HepG2 (cell line): ENCODE data around the gene PAK2. TPM values are rescaled to one million over a fixed set of nuclear protein-coding genes. Genes with fewer than 3 reads are reported as not detected.

ENCODE experiments used
- ATF1 ChIP-seq: IDR thresholded peaks from 2 replicates; pipeline ENCODE4 v1.6.1; 2016; ENCODE audit warnings: mild to moderate bottlenecking, control low read depth
- CBX1 ChIP-seq: IDR thresholded peaks from one replicate; pipeline ENCODE4 v1.6.1; 2016; ENCODE audit warnings: antibody characterized with exemption, low read depth
- FOSL1 ChIP-seq: sonication (generic); formaldehyde crosslinking; IDR thresholded peaks from 2 replicates; pipeline ENCODE4 v1.9.0; 2021; ENCODE audit warnings: missing genetic modification reagents, borderline replicate concordance
- FOXC1 ChIP-seq: sonication (generic); formaldehyde crosslinking; IDR thresholded peaks from 2 replicates; pipeline ENCODE4 v1.8.0; 2022; ENCODE audit warnings: mild to moderate bottlenecking, missing genetic modification reagents, borderline replicate concordance
- KLF9 ChIP-seq: IDR thresholded peaks from 2 replicates; pipeline ENCODE4 v1.6.1; 2016; ENCODE audit warnings: low read depth
- MAFK ChIP-seq, 2 experiments: IDR thresholded peaks in 1 of 2; conservative IDR thresholded peaks in 1 of 2; 2 replicates each; pipeline ENCODE4 v1.6.1; 2011; ENCODE audit warnings: improper control_type of control experiment in 2 of 2, low read length in 2 of 2
- MXD4 ChIP-seq: IDR thresholded peaks from 2 replicates; pipeline ENCODE4 v1.6.1; 2016; ENCODE audit warnings: mild to moderate bottlenecking, missing biosample characterization, missing genetic modification reagents
- RAD21 ChIP-seq: fragments of 450-650 bp; formaldehyde crosslinking; IDR thresholded peaks from 2 replicates; pipeline ENCODE4 v1.5.0; 2020; ENCODE audit warnings: mild to moderate bottlenecking
- TARDBP ChIP-seq: sonication (generic); formaldehyde crosslinking; IDR thresholded peaks from 2 replicates; pipeline ENCODE4 v1.8.0; 2022; ENCODE audit warnings: mild to moderate bottlenecking, missing genetic modification reagents
- TBX3 ChIP-seq: fragments of 450-650 bp; IDR thresholded peaks from 2 replicates; pipeline ENCODE4 v1.6.1; 2017; ENCODE audit warnings: antibody characterized with exemption, mild to moderate bottlenecking, inconsistent platforms, borderline replicate concordance
- TCF7 ChIP-seq: sonication (generic); IDR thresholded peaks from 2 replicates; pipeline ENCODE4 v1.6.1; 2016; ENCODE audit warnings: antibody characterized with exemption, low read depth
- TGIF2 ChIP-seq: IDR thresholded peaks from 2 replicates; pipeline ENCODE4 v1.6.1; 2016; ENCODE audit warnings: control low read depth, missing compliant biosample characterization
- TRIM24 ChIP-seq: sonication (generic); formaldehyde crosslinking; IDR thresholded peaks from 2 replicates; pipeline ENCODE4 v1.8.0; 2022; ENCODE audit warnings: mild to moderate bottlenecking, missing genetic modification reagents
- ZFAT ChIP-seq: sonication (generic); formaldehyde crosslinking; conservative IDR thresholded peaks from 2 replicates; pipeline ENCODE4 v1.8.1; 2023; ENCODE audit warnings: missing genetic modification reagents, inconsistent platforms
- ZMYM2 ChIP-seq: sonication (generic); formaldehyde crosslinking; IDR thresholded peaks from 2 replicates; pipeline ENCODE4 v1.8.0; 2022; ENCODE audit warnings: mild to moderate bottlenecking, missing genetic modification reagents
- ZNF24 ChIP-seq: fragments of 450-650 bp; IDR thresholded peaks from 2 replicates; pipeline ENCODE4 v1.6.1; 2017; ENCODE audit warnings: antibody characterized with exemption, mild to moderate bottlenecking
- ZNF260 ChIP-seq: sonication (generic); formaldehyde crosslinking; IDR thresholded peaks from 2 replicates; pipeline ENCODE4 v1.4.0; 2020; ENCODE audit warnings: missing genetic modification reagents, low read depth, mild to moderate bottlenecking, borderline replicate concordance
- ZNF34 ChIP-seq: sonication (generic); formaldehyde crosslinking; IDR thresholded peaks from 2 replicates; pipeline ENCODE4 v1.4.0; 2020; ENCODE audit warnings: mild to moderate bottlenecking, missing genetic modification reagents, borderline replicate concordance
- ZNF432 ChIP-seq: sonication (generic); formaldehyde crosslinking; IDR thresholded peaks from 2 replicates; pipeline ENCODE4 v1.5.0; 2020; ENCODE audit warnings: missing genetic modification reagents, mild to moderate bottlenecking, borderline replicate concordance
- ZNF558 ChIP-seq: sonication (generic); formaldehyde crosslinking; IDR thresholded peaks from 2 replicates; pipeline ENCODE4 v1.9.0; 2022; ENCODE audit warnings: mild to moderate bottlenecking, missing genetic modification reagents, borderline replicate concordance
- ZNF570 ChIP-seq: sonication (generic); formaldehyde crosslinking; IDR thresholded peaks from 2 replicates; pipeline ENCODE4 v1.4.0; 2020; ENCODE audit warnings: mild to moderate bottlenecking, missing genetic modification reagents, borderline replicate concordance
- ZNF678 ChIP-seq: sonication (generic); formaldehyde crosslinking; IDR thresholded peaks from 2 replicates; pipeline ENCODE4 v1.4.0; 2020; ENCODE audit warnings: mild to moderate bottlenecking, missing genetic modification reagents
- ZNF772 ChIP-seq: sonication (generic); formaldehyde crosslinking; IDR thresholded peaks from 2 replicates; pipeline ENCODE4 v1.5.0; 2020; ENCODE audit warnings: mild to moderate bottlenecking, missing genetic modification reagents
- ZNF788 ChIP-seq: sonication (generic); formaldehyde crosslinking; IDR thresholded peaks from 2 replicates; pipeline ENCODE4 v1.5.0; 2020; ENCODE audit warnings: mild to moderate bottlenecking, missing genetic modification reagents, borderline replicate concordance
- polyA plus RNA-seq, 8 experiments: library from polyadenylated mRNA; depleted of rRNA in 3 of 8; stranded (reverse) in 7 of 8; unstranded in 1 of 8; fragments of >200 nt; fragmentation: Illumina TruSeq in 4 of 8; extraction: Trizol in 4 of 8; gene quantifications; 2 replicates each; pipeline versions ENCODE4 v1.2.1 to v1.2.3, GENCODE V29; 2011 to 2016; ENCODE audit warnings: low read depth in 4 of 8, missing spikeins in 1 of 8, mixed read lengths in 1 of 8; ENCODE audit not compliant: insufficient read depth in 1 of 8
- total RNA-seq, 5 experiments: library from RNA; depleted of rRNA; stranded (reverse); fragments of >200 nt; fragmentation: Illumina TruSeq; extraction: Trizol; gene quantifications; 2 replicates each; pipeline ENCODE4 v1.2.3, GENCODE V29; 2016; ENCODE audit warnings: low read depth in 1 of 5
- TF ChIP-seq, protein P1 (sequence below): sonication (generic); formaldehyde crosslinking; IDR thresholded peaks from 2 replicates; pipeline ENCODE4 v1.8.1; 2023; ENCODE audit warnings: mild to moderate bottlenecking, missing genetic modification reagents, borderline replicate concordance
- TF ChIP-seq, protein P2 (sequence below): sonication (generic); formaldehyde crosslinking; IDR thresholded peaks from 2 replicates; pipeline ENCODE4 v1.8.1; 2023; ENCODE audit warnings: mild to moderate bottlenecking, inconsistent platforms, moderate library complexity, missing genetic modification reagents, borderline replicate concordance
- TF ChIP-seq, protein P3 (sequence below): sonication (generic); formaldehyde crosslinking; conservative IDR thresholded peaks from 2 replicates; pipeline ENCODE4 v1.4.0; 2020; ENCODE audit warnings: missing genetic modification reagents

The PAK2 gene
- total and polyA plus RNA-seq, 2 of the 13 experiments (the other 11 are each of a cell fraction or from before 2014, with no cell fraction given), result 23.0 to 24.7 TPM

DNA sequence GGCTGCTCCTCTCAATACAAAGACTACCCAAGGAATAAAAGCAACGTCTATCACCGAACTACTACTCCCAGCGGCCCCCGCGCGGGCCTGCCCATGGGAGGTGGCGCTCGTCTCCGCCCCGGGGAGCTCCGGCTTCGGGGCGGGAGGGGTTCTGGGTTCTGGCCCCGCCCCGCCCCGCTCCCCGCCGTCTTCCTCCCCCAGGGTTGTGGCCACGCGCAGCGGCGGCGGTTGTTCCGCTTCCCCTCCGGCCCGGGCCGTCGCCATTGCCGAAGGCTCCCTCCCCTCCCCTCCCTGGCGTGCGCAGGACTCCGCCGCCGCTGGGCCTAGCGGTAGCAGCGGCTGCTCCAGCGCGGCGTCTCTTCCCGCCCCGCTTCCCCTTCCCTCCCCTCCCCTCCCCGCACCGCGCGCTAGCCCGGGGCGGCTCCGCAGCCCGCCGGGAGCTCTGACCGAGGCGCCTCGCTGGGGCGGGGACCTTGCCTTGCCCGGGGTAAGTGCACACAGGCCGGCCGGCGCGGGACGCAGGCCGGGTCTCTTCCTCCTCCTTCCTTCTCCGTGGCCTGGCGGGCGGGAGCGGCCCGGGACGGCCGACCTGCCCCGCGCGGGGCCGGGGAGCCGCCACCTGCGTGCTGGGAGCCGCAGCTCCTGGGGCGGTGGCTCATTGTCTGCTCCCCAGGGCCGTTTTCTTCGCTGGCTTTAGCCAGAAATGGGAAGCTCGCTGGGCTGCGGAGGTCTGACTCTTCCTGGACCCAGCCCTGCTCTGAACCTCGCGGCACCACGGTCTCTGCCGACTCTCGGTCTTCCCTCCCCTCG lies at the start of gene PAK2 (continued):
- TF ChIP-seq ZNF570 (CRISPR knock-in tag) (no peak), TARDBP (CRISPR knock-in tag) (peak; percentile 40; the same call in 1 of the 2 replicates), ZNF678 (CRISPR knock-in tag) (no peak), TCF7 (no peak), ZNF34 (CRISPR knock-in tag) (0 out of 2 replicates have a peak, but pooled peaks have one; percentile 30), ZFAT (CRISPR knock-in tag) (no peak), ZNF24 (no peak), KLF9 (CRISPR knock-in tag) (no peak), FOSL1 (CRISPR knock-in tag) (no peak), ZNF788 (no peak), MXD4 (peak; percentile 86), CBX1 (no peak), TRIM24 (CRISPR knock-in tag) (no peak), ZNF432 (CRISPR knock-in tag) (no peak), ZNF558 (CRISPR knock-in tag) (no peak; the same call in 1 of the 2 replicates), ZNF772 (CRISPR knock-in tag) (no peak; the same call in 1 of the 2 replicates), ZMYM2 (CRISPR knock-in tag) (no peak), ZNF260 (CRISPR knock-in tag) (no peak), MAFK (conservative IDR thresholded peaks at IDR 0.05 in 1 of 2, IDR thresholded peaks at IDR 0.05 in 1 of 2; ENCODE audit: low read length in 2 of 2) (no peak), RAD21 (CRISPR knock-in tag) (no peak), TGIF2 (CRISPR knock-in tag) (no peak), ATF1 (no peak), TBX3 (no peak), FOXC1 (CRISPR knock-in tag) (no peak)
- TF ChIP-seq, protein P1, sequence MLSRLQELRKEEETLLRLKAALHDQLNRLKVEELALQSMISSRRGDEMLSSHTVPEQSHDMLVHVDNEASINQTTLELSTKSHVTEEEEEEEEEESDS (CRISPR knock-in tag), result no peak
- TF ChIP-seq, protein P2, sequence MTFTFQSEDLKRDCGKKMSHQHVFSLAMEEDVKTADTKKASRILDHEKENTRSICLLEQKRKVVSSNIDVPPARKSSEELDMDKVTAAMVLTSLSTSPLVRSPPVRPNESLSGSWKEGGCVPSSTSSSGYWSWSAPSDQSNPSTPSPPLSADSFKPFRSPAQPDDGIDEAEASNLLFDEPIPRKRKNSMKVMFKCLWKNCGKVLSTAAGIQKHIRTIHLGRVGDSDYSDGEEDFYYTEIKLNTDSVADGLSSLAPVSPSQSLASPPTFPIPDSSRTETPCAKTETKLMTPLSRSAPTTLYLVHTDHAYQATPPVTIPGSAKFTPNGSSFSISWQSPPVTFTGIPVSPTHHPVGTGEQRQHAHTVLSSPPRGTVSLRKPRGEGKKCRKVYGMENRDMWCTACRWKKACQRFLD (CRISPR knock-in tag), result 0 out of 2 replicates have a peak, but pooled peaks have one; percentile 44
- TF ChIP-seq, protein P3, sequence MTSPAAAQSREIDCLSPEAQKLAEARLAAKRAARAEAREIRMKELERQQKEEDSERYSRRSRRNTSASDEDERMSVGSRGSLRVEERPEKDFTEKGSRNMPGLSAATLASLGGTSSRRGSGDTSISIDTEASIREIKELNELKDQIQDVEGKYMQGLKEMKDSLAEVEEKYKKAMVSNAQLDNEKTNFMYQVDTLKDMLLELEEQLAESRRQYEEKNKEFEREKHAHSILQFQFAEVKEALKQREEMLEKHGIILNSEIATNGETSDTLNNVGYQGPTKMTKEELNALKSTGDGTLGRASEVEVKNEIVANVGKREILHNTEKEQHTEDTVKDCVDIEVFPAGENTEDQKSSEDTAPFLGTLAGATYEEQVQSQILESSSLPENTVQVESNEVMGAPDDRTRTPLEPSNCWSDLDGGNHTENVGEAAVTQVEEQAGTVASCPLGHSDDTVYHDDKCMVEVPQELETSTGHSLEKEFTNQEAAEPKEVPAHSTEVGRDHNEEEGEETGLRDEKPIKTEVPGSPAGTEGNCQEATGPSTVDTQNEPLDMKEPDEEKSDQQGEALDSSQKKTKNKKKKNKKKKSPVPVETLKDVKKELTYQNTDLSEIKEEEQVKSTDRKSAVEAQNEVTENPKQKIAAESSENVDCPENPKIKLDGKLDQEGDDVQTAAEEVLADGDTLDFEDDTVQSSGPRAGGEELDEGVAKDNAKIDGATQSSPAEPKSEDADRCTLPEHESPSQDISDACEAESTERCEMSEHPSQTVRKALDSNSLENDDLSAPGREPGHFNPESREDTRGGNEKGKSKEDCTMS (CRISPR knock-in tag), result no peak
